Right lobe of liver (tissue), 4 donors: Measurements from ENCODE around the gene PPP6C.
"Not testable (repeated sequence)": the region's sequence is repeated elsewhere in the genome, so short reads cannot be mapped to it uniquely, and the experiment has no call there.

Experiments used
- CTCF ChIP-seq, 4 donors: fragments of 200-600 bp in 3 of 4; fragments of 450-650 bp in 1 of 4; IDR thresholded peaks; one replicate each; pipeline versions ENCODE4 v1.5.1 to v1.8.0; 2016 to 2022; ENCODE audit warnings: antibody characterized with exemption in 4 of 4, mild to moderate bottlenecking in 2 of 4
- POLR2A ChIP-seq: fragments of 450-650 bp; IDR thresholded peaks from one replicate; pipeline ENCODE4 v1.6.1; 2017; ENCODE audit warnings: antibody characterized with exemption, mild to moderate bottlenecking
- donor health status: DM: no; HTN: no; CAD: no.
- donor health status: DM: no; HTN: no; CAD: no.
- donor health status: DM: no; HTN: yes; CAD: no.

- TF ChIP-seq CTCF (IDR thresholded peaks at IDR 0.05); POLR2A: not testable (repeated sequence)
Measured at GRCh38 chr9:125236520-125237159, 47.0 kb upstream of the PPP6C start.
